Posterior cingulate gyrus (tissue), 11 donors: Measurements from ENCODE around the gene PMF1.
"Not testable (repeated sequence)": the region's sequence is repeated elsewhere in the genome, so short reads cannot be mapped to it uniquely, and the experiment has no call there.

Source experiments
- DNase-seq, 10 donors: peaks; one replicate each; pipeline versions ENCODE4 v3.0.0 to v3.0.0-alpha.2; 2020 to 2021; ENCODE audit warnings: mixed read lengths in 3 of 10
- intact Hi-C: fragments of 100-400 bp; cut with DNase I; formaldehyde crosslinking; loops from one replicate; pipeline ENCODE4 v1.15.1; 2023

Gene PMF1

DNA sequence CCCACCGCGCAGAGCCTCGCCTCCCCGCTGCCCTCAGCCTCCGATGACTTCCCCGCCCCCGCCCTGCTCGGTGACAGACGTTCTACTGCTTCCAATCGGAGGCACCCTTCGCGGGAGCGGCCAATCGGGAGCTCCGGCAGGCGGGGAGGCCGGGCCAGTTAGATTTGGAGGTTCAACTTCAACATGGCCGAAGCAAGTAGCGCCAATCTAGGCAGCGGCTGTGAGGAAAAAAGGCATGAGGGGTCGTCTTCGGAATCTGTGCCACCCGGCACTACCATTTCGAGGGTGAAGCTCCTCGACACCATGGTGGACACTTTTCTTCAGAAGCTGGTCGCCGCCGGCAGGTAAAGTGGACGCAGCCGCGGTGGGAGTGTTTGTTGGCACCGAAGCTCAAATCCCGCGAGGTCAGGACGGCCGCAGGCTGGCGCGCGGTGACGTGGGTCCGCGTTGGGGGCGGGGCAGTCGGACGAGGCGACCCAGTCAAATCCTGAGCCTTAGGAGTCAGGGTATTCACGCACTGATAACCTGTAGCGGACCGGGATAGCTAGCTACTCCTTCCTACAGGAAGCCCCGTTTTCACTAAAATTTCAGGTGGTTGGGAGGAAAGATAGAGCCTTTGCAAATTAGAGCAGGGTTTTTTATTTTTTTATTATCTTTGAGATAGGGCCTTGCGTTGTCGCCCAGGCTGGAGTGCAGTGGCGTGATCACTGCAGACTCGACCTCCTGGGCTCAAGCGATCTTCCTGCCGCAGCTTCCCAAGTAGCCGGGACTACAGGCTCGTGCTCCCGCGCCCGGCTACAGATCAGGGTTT lies at the start of gene PMF1:
TSS of gene PMF1 (plus strand) at position 175 of the 811 bp plus-strand sequence. CDS start at position 184, 9 bp downstream.
- intact Hi-C loops, result loop anchor here (2.0 kb wide), 1 partner anchor 18 kb away; the partner anchor contains the start of gene SLC25A44
- peak; percentile 95 to 100 (median 98) for DNase-seq

DNA sequence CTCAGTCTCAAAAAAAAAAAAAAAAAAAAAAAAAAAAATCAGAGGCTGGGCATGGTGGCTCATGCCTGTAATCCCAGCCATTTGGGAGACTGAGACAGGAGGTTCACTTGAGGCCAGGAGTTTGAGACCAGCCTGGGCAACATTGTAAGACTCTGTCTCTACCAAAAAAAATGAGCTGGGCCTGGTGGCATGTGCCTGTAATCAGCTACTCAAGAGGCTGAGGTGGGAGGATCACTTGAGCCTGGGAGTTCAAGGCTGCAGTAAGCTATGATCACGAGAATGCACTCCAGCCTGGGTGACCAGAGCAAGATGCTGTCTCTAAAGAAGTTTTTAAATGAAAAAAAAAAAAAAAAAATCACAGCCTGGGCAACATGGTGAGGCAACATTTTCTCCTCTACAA lies 49.1 kb upstream of the PMF1 start:
- intact Hi-C loops, result no loop called here
- peak in 1 of 10 donors; percentile 53 for DNase-seq

- intact Hi-C loops, result no loop called here
Measured at GRCh38 chr1:156164125-156164831, 48.5 kb upstream of the PMF1 start.

DNA sequence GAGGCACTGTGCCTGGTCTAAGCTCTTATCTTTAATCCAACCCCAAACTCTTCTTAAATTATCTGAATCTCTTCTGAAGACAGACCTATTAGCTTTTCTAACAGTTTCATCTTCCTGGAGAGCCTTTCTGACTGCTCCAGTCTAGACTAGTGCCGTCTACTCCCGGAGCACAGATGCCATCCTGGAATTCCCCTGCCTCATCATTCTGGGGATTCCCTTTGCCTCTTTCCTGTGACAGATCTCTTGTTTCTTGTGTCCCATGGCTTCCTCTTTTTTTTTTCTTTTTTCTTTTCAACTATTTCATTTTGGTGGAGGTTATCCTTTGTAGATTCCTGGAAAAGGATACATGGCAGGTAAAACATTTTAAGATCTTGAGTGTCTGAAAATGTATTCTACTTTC lies 47.7 kb upstream of the PMF1 start:
- no peak for DNase-seq
- intact Hi-C loops, result no loop called here

More at GRCh38 chr1:156164125-156164831, 48.5 kb upstream of the PMF1 start:
- no peak for DNase-seq

DNA sequence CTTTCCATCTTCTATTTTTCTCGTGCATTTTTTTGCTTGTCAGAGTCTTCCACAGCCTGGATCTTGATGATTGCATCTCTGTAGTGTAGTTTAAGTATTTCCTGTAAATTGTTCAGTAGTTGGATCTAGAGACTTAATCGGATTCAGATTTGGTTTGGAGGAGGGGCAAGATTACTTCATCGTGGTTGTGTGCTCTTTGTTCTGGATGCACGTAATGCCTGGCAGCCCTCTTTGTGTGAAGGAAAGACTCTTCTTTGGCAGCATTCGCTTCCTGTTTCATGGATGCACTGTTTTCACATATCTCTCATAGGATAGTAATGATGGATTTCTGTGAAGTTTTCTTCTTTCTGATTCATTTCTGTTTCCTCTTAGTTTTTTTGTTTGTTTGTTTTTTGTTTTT lies 45.3 kb upstream of the PMF1 start:
- DNase-seq, result peak in 1 of 10 donors; percentile 12
- intact Hi-C loops, result no loop called here

DNA sequence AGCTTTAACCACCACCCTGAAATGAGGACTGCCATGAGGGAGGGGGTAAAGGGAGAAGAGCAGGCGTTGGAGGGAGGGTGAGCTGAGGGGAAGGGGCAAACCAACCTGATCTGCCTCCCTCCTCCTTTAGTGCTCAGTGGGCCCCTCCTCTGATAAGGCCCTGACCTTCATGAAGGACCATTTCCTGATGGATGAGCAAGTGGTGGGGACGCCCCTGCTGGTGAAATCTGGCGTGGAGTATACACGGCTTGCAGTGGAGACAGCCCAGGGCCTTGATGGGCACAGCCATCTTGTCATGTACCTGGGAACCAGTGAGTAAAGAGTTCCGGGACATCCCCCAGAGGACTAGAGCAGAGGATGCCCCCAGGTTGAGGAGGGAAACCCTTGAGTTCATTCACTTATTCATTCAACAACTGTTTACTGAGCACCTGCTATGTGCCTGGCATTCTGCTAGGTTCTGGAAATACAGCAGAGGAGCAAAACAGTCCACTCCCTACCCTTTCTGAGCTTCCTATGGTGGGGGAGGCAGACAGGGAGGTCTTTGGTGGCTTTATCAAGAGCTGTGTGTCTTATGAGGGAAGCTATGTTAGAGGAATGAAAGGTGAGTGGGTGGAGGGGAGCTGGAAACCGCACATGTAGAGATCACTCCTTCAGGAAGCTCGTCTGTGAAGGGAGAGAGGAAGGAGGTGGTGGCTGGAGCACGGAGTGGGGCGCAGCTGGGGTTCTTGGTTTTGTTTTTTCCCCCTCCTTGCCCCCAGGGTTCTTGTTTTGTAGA lies 39.9 kb upstream of the PMF1 start:
- no peak for DNase-seq
- intact Hi-C loops, result no loop called here

GRCh38 chr1:156176610-156177210 lies 36.1 kb upstream of the PMF1 start:
- intact Hi-C loops, result no loop called here

DNA sequence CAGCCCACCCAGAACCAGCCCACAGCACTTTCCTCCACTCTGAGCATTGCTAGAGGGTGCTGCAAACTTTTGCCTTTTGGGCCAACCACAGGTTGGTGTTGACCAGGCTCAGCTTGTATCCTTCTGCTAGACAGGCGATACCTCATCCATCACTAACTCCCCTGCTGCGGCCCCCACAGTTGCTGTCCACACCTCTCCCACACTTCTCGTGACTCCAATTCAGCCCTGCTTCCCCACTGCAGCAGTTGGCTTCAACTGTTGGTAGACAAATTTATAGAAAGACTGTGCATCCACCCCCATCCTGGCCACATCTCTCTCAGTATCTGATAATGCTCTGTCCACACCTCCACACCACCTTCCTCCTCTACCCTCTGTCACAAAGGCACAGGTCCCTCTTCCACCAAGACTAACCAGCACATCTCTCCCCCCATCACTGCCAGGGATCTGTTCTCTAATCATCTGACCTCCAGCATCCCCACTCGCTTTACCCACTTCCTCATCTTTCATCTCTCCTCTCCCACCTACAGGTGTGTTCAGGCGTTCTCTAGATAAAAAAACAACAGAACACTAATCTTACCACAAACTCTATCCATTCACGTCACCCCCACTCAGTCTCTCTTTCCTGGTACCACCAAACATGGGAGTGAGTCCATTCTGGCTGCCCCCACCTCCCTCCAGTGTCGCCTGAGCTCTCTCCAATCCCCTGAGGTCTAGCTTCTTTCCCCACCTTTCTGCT lies 34.7 kb upstream of the PMF1 start:
- intact Hi-C loops, result no loop called here
- no peak for DNase-seq

More at GRCh38 chr1:156176610-156177210, 36.1 kb upstream of the PMF1 start:
- DNase-seq, result peak in 1 of 10 donors; percentile 50

DNA sequence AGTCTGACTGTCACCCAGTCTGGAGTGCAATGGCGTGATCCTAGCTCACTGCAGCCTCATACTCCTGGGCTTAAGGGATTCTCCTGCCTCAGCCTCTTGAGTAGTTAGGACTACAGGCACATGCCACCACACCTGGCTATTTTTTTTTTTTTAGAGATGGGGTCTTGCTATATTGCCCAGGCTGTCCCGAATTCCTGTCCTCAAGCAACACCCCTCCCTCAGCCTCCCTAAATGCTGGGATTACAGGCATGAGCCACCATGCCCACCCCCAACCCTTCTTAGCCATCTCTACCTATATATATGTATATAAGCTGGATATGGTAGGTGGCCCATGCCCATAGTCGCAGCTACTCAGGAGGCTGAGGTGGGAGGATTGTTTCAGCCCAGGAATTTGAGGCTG lies 32.3 kb upstream of the PMF1 start:
- DNase-seq, result no peak
- intact Hi-C loops, result no loop called here

- intact Hi-C loops, DNase-seq: not testable (repeated sequence)
Measured at GRCh38 chr1:156181391-156181924, 31.3 kb upstream of the PMF1 start.

- intact Hi-C loops, DNase-seq: not testable (repeated sequence)
Measured at GRCh38 chr1:156182010-156182779, 30.6 kb upstream of the PMF1 start.

GRCh38 chr1:156186347-156187177 lies 26.2 kb upstream of the PMF1 start:
- DNase-seq, intact Hi-C loops: not testable (repeated sequence)

DNA sequence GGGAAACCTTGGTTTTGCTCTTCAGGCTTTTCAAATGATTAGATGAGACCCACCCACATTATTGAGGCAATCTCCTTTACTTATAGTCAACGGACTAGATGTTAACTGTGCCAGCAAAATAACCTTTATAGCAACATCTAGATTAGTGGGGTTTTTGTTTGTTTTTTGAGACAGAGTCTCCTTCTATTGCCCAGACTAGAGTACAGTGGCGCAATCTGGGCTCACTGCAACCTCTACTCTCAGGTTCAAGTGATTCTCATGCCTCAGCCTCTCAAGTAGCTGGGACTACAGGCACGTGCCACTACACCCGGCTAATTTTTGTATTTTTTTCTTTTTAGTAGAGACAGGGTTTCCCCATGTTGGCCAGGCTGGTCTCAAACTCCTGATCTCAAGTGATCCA lies 22.5 kb upstream of the PMF1 start:
- DNase-seq, result not testable (repeated sequence)

DNA sequence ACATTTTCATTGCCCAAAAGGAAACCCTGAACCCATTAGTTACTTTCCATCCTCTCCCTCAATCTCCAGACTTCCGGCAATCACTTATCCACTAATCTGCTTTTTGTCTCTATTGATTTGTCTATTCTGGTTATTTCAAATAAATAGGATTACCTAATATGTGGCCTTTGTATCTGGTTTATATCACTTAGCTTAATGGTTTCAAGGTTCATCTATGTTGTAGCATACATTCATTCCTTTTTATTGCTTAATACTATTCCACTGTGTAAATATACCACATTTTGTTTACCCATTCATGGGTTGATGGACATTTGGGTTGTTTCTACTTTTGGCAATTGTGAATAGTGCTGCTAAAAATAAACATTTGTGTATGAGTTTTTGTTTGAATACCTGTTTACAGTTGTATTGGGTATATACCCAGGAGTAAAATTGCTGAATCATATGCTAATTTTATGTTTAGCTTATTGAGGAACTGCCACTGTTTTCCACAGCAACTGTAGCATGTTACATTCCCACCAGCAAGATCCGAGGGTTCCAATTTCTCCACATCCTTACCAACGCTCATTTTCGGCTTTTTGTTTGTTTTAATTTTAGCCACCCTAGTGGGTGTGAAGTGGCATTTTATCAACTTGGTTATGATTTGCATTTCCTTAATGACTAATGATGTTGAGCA lies 21.4 kb upstream of the PMF1 start:
- DNase-seq, result no peak
- intact Hi-C loops, result loop anchor here (5.0 kb wide), 1 partner anchor 44 kb away; no protein-coding TSS in a partner anchor

More for the DNA sequence above, 22.5 kb upstream of the PMF1 start:
- intact Hi-C loops, result loop anchor here (5.0 kb wide), 1 partner anchor 43 kb away; no protein-coding TSS in a partner anchor

GRCh38 chr1:156193208-156193487 lies 19.7 kb upstream of the PMF1 start:
- intact Hi-C loops, result loop anchor here (5.0 kb wide), 1 partner anchor 46 kb away; no protein-coding TSS in a partner anchor
- DNase-seq, result no peak

- DNase-seq, result peak; percentile 95 to 99 (median 96)
- intact Hi-C loops, result loop anchor here (2.0 to 5.0 kb wide), 2 partner anchors 19 to 46 kb away; partner anchors contain the start of gene PMF1
Measured at GRCh38 chr1:156193488-156194299, 19.1 kb upstream of the PMF1 start, which contains the start of gene SLC25A44. SLC25A44 (plus strand) TSS chr1:156194104; CDS start chr1:156199848, 5,744 bp downstream.
